WTC11 (cell line): Measurements from ENCODE around the gene DSTN. TPM values are rescaled to one million over a fixed set of nuclear protein-coding genes. Genes with fewer than 3 reads are reported as not detected.
A peak's percentile ranks its signal among the peaks of the same experiment; 100 is the strongest.

Source experiments
- ATAC-seq: fragments of 200-7000 bp; cut with Tn5 transposase; 2 replicates; pipeline ENCODE4 v1.10.0; 2021; ENCODE audit warnings: mild to moderate bottlenecking, moderate library complexity
- CTCF ChIA-PET: fragments of 300-600 bp; sonication (Branson Sonifier 250); formaldehyde crosslinking; loops from one replicate; lab custom pipeline; 2021; ENCODE audit warnings: antibody characterized with exemption; lab: Charles Lee
- POLR2A ChIA-PET: fragments of 350-600 bp; sonication (Branson Sonifier 250); formaldehyde crosslinking; loops from one replicate; lab custom pipeline; 2021; ENCODE audit warnings: antibody characterized with exemption; lab: Charles Lee
- DNase-seq: peaks from one replicate; pipeline ENCODE4 v3.0.0; 2021; ENCODE audit warnings: low spot score
- H3K27ac Mint-ChIP-seq: 2 replicates; pipeline ENCODE4 v1.8.0; 2021; ENCODE audit warnings: mixed read lengths
- H3K27me3 Mint-ChIP-seq: 2 replicates; pipeline ENCODE4 v1.8.0; 2021; ENCODE audit warnings: low read depth, mild to moderate bottlenecking, moderate library complexity, mixed read lengths
- H3K36me3 Mint-ChIP-seq: 2 replicates; pipeline ENCODE4 v1.8.0; 2021; ENCODE audit warnings: mixed read lengths
- H3K4me1 Mint-ChIP-seq: 2 replicates; pipeline ENCODE4 v1.8.0; 2022; ENCODE audit warnings: mixed read lengths
- H3K4me3 Mint-ChIP-seq: 2 replicates; pipeline ENCODE4 v1.8.0; 2021; ENCODE audit warnings: mild to moderate bottlenecking, moderate library complexity, mixed read lengths
- H3K9me3 Mint-ChIP-seq: 2 replicates; pipeline ENCODE4 v1.8.0; 2021; ENCODE audit warnings: mixed read lengths
- CREB1 ChIP-seq: sonication (generic); formaldehyde crosslinking; IDR thresholded peaks from 2 replicates; pipeline ENCODE4 v1.8.0; 2023; ENCODE audit warnings: mild to moderate bottlenecking, missing genetic modification reagents
- EMX1 ChIP-seq: fragments of 250-450 bp; sonication (Bioruptor Pico); IDR thresholded peaks from 2 replicates; pipeline ENCODE4 v1.8.0; 2021; ENCODE audit warnings: mild to moderate bottlenecking
- ESRRA ChIP-seq: sonication (generic); formaldehyde crosslinking; IDR thresholded peaks from 2 replicates; pipeline ENCODE4 v1.8.1; 2022; ENCODE audit warnings: mild to moderate bottlenecking, missing genetic modification reagents, borderline replicate concordance
- FOXJ3 ChIP-seq: sonication (generic); formaldehyde crosslinking; IDR thresholded peaks from 2 replicates; pipeline ENCODE4 v1.9.0; 2021; ENCODE audit warnings: missing genetic modification reagents, mild to moderate bottlenecking, borderline replicate concordance
- JAZF1 ChIP-seq: fragments of 250-450 bp; sonication (Bioruptor Pico); IDR thresholded peaks from 2 replicates; pipeline ENCODE4 v1.9.0; 2021; ENCODE audit warnings: moderate library complexity, mild to moderate bottlenecking, inconsistent platforms
- KAT7 ChIP-seq: sonication (generic); formaldehyde crosslinking; IDR thresholded peaks from 2 replicates; pipeline ENCODE4 v1.8.1; 2023; ENCODE audit warnings: missing genetic modification reagents, mild to moderate bottlenecking, borderline replicate concordance
- NR1H2 ChIP-seq: sonication (generic); formaldehyde crosslinking; IDR thresholded peaks from 2 replicates; pipeline ENCODE4 v1.9.0; 2021; ENCODE audit warnings: mild to moderate bottlenecking, moderate library complexity, missing genetic modification reagents
- SMAD3 ChIP-seq: sonication (generic); formaldehyde crosslinking; IDR thresholded peaks from 2 replicates; pipeline ENCODE4 v1.8.0; 2022; ENCODE audit warnings: missing genetic modification reagents, mild to moderate bottlenecking, borderline replicate concordance
- SOX15 ChIP-seq: fragments of 250-450 bp; sonication (Bioruptor Pico); IDR thresholded peaks from 2 replicates; pipeline ENCODE4 v1.9.0; 2021; ENCODE audit warnings: mild to moderate bottlenecking
- ZNF263 ChIP-seq: sonication (generic); formaldehyde crosslinking; IDR thresholded peaks from 2 replicates; pipeline ENCODE4 v1.8.1; 2022; ENCODE audit warnings: low read depth, mild to moderate bottlenecking, moderate library complexity, missing genetic modification reagents
- ZNF317 ChIP-seq: sonication (generic); formaldehyde crosslinking; IDR thresholded peaks from 2 replicates; pipeline ENCODE4 v1.8.1; 2023; ENCODE audit warnings: low read depth, mild to moderate bottlenecking, moderate library complexity, missing genetic modification reagents, borderline replicate concordance
- total RNA-seq: library from RNA; stranded (reverse); gene quantifications from 3 replicates; pipeline ENCODE4 v1.2.3, GENCODE V29; 2021
- TF ChIP-seq, protein P1 (sequence below): sonication (generic); formaldehyde crosslinking; IDR thresholded peaks from 2 replicates; pipeline ENCODE4 v1.8.0; 2022; ENCODE audit warnings: missing genetic modification reagents
- TF ChIP-seq, protein P2 (sequence below): sonication (generic); formaldehyde crosslinking; IDR thresholded peaks from 2 replicates; pipeline ENCODE4 v1.8.1; 2023; ENCODE audit warnings: mild to moderate bottlenecking, missing genetic modification reagents
- TF ChIP-seq, protein P3 (sequence below): fragments of 250-450 bp; sonication (Bioruptor Pico); IDR thresholded peaks from 2 replicates; pipeline ENCODE4 v2.1.2; 2022; ENCODE audit warnings: mild to moderate bottlenecking, moderate library complexity
- TF ChIP-seq, protein P4 (sequence below): sonication (generic); formaldehyde crosslinking; IDR thresholded peaks from 2 replicates; pipeline ENCODE4 v1.8.1; 2023; ENCODE audit warnings: mild to moderate bottlenecking, missing genetic modification reagents, borderline replicate concordance
- TF ChIP-seq, protein P5 (sequence below): sonication (generic); formaldehyde crosslinking; IDR thresholded peaks from 2 replicates; pipeline ENCODE4 v1.8.0; 2022; ENCODE audit warnings: mild to moderate bottlenecking, missing genetic modification reagents
- TF ChIP-seq, protein P6 (sequence below): sonication (generic); formaldehyde crosslinking; IDR thresholded peaks from 2 replicates; pipeline ENCODE4 v1.8.0; 2022; ENCODE audit warnings: mild to moderate bottlenecking, missing genetic modification reagents
- TF ChIP-seq, protein P7 (sequence below): sonication (generic); formaldehyde crosslinking; IDR thresholded peaks from 2 replicates; pipeline ENCODE4 v1.8.1; 2022; ENCODE audit warnings: low read depth, mild to moderate bottlenecking, moderate library complexity, missing genetic modification reagents, borderline replicate concordance

The DSTN gene
- total RNA-seq, 1 experiment from 2014 or later, result 153 TPM

DNA sequence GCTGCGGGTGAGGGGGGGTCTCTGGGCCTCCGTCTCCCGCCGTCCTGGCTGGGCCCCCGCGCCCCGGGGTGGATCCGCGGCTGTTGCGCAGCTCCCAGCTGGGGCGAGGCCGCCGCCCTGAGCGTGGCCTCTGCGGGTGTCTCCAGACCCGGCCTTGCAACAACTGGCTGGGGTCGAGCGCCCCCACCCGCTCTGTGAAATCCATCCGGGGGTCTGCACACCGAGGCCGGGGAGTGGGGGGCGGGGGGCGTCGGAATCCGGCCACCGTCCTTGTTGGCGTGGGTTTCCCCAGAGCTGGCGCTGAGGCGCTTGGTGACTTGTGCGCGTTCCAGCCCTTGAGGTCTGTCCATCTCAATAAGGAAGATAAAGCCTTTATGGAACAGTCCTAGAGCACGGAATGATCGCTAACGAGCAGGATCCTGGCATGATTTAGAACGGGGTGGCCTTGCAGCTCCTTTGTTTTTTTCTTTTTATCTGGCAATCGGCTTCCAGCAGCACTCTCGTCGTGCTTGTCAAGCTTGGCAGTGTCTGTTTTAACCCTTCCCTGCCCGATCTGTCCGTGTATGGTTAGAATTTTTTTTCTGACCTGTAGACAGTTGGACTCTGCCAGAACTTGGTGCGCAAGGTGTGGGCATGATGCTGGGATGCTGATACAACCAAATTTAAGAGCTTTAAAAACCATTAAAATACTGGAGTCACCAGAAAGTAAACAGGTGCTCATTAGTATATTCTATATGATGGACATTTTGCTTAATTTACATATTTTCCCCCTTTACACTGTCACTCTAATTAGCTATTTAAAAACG, 675 bp downstream of the DSTN start (continued):
- TF ChIP-seq, protein P1, sequence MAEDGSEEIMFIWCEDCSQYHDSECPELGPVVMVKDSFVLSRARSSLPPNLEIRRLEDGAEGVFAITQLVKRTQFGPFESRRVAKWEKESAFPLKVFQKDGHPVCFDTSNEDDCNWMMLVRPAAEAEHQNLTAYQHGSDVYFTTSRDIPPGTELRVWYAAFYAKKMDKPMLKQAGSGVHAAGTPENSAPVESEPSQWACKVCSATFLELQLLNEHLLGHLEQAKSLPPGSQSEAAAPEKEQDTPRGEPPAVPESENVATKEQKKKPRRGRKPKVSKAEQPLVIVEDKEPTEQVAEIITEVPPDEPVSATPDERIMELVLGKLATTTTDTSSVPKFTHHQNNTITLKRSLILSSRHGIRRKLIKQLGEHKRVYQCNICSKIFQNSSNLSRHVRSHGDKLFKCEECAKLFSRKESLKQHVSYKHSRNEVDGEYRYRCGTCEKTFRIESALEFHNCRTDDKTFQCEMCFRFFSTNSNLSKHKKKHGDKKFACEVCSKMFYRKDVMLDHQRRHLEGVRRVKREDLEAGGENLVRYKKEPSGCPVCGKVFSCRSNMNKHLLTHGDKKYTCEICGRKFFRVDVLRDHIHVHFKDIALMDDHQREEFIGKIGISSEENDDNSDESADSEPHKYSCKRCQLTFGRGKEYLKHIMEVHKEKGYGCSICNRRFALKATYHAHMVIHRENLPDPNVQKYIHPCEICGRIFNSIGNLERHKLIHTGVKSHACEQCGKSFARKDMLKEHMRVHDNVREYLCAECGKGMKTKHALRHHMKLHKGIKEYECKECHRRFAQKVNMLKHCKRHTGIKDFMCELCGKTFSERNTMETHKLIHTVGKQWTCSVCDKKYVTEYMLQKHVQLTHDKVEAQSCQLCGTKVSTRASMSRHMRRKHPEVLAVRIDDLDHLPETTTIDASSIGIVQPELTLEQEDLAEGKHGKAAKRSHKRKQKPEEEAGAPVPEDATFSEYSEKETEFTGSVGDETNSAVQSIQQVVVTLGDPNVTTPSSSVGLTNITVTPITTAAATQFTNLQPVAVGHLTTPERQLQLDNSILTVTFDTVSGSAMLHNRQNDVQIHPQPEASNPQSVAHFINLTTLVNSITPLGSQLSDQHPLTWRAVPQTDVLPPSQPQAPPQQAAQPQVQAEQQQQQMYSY (CRISPR knock-in tag), result no peak
- TF ChIP-seq ZNF263 (CRISPR knock-in tag) (no peak), ESRRA (CRISPR knock-in tag) (no peak), EMX1 (CRISPR knock-in tag) (no peak), JAZF1 (CRISPR knock-in tag) (no peak), SOX15 (CRISPR knock-in tag) (no peak), CREB1 (CRISPR knock-in tag) (no peak)
- TF ChIP-seq, protein P2, sequence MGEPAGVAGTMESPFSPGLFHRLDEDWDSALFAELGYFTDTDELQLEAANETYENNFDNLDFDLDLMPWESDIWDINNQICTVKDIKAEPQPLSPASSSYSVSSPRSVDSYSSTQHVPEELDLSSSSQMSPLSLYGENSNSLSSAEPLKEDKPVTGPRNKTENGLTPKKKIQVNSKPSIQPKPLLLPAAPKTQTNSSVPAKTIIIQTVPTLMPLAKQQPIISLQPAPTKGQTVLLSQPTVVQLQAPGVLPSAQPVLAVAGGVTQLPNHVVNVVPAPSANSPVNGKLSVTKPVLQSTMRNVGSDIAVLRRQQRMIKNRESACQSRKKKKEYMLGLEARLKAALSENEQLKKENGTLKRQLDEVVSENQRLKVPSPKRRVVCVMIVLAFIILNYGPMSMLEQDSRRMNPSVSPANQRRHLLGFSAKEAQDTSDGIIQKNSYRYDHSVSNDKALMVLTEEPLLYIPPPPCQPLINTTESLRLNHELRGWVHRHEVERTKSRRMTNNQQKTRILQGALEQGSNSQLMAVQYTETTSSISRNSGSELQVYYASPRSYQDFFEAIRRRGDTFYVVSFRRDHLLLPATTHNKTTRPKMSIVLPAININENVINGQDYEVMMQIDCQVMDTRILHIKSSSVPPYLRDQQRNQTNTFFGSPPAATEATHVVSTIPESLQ (CRISPR knock-in tag), result no peak
- TF ChIP-seq, protein P3, sequence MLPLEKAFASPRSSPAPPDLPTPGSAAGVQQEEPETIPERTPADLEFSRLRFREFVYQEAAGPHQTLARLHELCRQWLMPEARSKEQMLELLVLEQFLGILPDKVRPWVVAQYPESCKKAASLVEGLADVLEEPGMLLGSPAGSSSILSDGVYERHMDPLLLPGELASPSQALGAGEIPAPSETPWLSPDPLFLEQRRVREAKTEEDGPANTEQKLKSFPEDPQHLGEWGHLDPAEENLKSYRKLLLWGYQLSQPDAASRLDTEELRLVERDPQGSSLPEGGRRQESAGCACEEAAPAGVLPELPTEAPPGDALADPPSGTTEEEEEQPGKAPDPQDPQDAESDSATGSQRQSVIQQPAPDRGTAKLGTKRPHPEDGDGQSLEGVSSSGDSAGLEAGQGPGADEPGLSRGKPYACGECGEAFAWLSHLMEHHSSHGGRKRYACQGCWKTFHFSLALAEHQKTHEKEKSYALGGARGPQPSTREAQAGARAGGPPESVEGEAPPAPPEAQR (CRISPR knock-in tag), result no peak

DNA sequence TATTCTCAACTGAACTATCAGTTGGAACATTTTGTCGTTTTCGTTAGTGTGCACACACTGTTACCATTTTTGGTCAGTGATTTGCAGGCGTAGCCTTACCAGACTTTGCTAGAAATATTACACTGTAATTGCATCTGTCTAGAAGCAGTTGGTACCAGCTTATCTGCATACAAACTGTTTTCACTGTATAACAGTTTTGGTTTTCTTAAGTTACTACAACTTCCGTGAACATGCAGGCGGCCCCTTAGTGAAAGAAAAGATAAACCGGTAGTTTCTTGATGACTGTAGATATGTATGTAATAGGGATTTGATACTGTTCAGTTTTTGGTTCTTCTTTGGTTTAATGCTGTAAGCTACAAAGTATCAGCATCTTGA, 1.3 kb downstream of the DSTN start:
- H3K36me3 Mint-ChIP-seq, result 0 out of 2 replicates have a peak, but pooled peaks cover 1% of the 10 kb centered on the region
- ATAC-seq, result no peak
- peak overlapping the region; percentile 74; the same call in 1 of the 2 replicates for H3K27ac Mint-ChIP-seq
- H3K27me3 Mint-ChIP-seq, result no peaks in the 10 kb centered on the region
- ChIA-PET CTCF (interaction anchor here (1.9 kb wide), 1 partner anchor 66 kb away, joined by 12 read pairs; no protein-coding TSS in a partner anchor), POLR2A (interaction anchor here (1.5 to 2.7 kb wide), 6 partner anchors 14 to 111 kb away, joined by 4 to 23 read pairs (median 10); partner anchors contain the start of genes BFSP1 and RRBP1)
- TF ChIP-seq, protein P4, sequence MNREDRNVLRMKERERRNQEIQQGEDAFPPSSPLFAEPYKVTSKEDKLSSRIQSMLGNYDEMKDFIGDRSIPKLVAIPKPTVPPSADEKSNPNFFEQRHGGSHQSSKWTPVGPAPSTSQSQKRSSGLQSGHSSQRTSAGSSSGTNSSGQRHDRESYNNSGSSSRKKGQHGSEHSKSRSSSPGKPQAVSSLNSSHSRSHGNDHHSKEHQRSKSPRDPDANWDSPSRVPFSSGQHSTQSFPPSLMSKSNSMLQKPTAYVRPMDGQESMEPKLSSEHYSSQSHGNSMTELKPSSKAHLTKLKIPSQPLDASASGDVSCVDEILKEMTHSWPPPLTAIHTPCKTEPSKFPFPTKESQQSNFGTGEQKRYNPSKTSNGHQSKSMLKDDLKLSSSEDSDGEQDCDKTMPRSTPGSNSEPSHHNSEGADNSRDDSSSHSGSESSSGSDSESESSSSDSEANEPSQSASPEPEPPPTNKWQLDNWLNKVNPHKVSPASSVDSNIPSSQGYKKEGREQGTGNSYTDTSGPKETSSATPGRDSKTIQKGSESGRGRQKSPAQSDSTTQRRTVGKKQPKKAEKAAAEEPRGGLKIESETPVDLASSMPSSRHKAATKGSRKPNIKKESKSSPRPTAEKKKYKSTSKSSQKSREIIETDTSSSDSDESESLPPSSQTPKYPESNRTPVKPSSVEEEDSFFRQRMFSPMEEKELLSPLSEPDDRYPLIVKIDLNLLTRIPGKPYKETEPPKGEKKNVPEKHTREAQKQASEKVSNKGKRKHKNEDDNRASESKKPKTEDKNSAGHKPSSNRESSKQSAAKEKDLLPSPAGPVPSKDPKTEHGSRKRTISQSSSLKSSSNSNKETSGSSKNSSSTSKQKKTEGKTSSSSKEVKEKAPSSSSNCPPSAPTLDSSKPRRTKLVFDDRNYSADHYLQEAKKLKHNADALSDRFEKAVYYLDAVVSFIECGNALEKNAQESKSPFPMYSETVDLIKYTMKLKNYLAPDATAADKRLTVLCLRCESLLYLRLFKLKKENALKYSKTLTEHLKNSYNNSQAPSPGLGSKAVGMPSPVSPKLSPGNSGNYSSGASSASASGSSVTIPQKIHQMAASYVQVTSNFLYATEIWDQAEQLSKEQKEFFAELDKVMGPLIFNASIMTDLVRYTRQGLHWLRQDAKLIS (CRISPR knock-in tag), result no peak
- TF ChIP-seq SMAD3 (CRISPR knock-in tag) (no peak), NR1H2 (no peak), CREB1 (CRISPR knock-in tag) (no peak), ZNF317 (CRISPR knock-in tag) (no peak), KAT7 (CRISPR knock-in tag) (no peak), FOXJ3 (no peak)
- TF ChIP-seq, protein P5, sequence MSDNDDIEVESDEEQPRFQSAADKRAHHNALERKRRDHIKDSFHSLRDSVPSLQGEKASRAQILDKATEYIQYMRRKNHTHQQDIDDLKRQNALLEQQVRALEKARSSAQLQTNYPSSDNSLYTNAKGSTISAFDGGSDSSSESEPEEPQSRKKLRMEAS (CRISPR knock-in tag), result no peak
- TF ChIP-seq, protein P6, sequence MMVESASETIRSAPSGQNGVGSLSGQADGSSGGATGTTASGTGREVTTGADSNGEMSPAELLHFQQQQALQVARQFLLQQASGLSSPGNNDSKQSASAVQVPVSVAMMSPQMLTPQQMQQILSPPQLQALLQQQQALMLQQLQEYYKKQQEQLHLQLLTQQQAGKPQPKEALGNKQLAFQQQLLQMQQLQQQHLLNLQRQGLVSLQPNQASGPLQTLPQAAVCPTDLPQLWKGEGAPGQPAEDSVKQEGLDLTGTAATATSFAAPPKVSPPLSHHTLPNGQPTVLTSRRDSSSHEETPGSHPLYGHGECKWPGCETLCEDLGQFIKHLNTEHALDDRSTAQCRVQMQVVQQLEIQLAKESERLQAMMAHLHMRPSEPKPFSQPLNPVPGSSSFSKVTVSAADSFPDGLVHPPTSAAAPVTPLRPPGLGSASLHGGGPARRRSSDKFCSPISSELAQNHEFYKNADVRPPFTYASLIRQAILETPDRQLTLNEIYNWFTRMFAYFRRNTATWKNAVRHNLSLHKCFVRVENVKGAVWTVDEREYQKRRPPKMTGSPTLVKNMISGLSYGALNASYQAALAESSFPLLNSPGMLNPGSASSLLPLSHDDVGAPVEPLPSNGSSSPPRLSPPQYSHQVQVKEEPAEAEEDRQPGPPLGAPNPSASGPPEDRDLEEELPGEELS, result no peak
- TF ChIP-seq, protein P7, sequence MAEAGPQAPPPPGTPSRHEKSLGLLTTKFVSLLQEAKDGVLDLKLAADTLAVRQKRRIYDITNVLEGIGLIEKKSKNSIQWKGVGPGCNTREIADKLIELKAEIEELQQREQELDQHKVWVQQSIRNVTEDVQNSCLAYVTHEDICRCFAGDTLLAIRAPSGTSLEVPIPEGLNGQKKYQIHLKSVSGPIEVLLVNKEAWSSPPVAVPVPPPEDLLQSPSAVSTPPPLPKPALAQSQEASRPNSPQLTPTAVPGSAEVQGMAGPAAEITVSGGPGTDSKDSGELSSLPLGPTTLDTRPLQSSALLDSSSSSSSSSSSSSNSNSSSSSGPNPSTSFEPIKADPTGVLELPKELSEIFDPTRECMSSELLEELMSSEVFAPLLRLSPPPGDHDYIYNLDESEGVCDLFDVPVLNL (CRISPR knock-in tag), result no peak
- peak overlapping the region; percentile 88 for H3K4me3 Mint-ChIP-seq
- peaks cover 3% of the 10 kb centered on the region; the same call in 1 of the 2 replicates for H3K9me3 Mint-ChIP-seq
- DNase-seq, result no peak
- H3K4me1 Mint-ChIP-seq, result peaks cover 62% of the 10 kb centered on the region
